ENCODE measurements around the gene THADA.

DNA sequence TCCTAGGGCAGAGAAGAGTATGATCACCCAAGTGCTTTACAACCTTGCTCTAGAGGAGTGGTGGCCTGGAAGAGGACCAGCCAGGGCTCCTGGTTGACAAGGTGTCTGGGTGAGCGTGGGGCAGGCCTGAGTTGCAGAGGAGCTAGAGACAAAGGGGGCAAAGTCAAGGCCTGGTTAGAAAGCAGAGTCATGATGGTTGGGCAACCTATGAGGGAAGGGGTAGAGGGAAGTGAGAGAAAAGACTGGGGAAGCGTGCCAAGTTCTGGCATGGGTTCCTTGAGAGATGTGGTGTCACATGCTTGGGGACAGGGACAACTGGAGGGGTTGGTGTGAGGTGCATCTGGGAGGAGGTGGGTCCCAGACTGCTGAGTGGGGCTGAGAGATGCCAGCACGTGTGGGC is 382.9 kb downstream of the THADA start:
- peak in 2 of 3 donors; percentile 29 to 76 for TF ChIP-seq POLR2AphosphoS5 (IDR thresholded peaks at IDR 0.05)
- TF ChIP-seq, protein P1, sequence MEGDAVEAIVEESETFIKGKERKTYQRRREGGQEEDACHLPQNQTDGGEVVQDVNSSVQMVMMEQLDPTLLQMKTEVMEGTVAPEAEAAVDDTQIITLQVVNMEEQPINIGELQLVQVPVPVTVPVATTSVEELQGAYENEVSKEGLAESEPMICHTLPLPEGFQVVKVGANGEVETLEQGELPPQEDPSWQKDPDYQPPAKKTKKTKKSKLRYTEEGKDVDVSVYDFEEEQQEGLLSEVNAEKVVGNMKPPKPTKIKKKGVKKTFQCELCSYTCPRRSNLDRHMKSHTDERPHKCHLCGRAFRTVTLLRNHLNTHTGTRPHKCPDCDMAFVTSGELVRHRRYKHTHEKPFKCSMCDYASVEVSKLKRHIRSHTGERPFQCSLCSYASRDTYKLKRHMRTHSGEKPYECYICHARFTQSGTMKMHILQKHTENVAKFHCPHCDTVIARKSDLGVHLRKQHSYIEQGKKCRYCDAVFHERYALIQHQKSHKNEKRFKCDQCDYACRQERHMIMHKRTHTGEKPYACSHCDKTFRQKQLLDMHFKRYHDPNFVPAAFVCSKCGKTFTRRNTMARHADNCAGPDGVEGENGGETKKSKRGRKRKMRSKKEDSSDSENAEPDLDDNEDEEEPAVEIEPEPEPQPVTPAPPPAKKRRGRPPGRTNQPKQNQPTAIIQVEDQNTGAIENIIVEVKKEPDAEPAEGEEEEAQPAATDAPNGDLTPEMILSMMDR (IDR thresholded peaks at IDR 0.05 in 8 of 11, conservative IDR thresholded peaks at IDR 0.05 in 3 of 11), result no peak
